ENCODE data around the gene TRIO.

- TF ChIP-seq PATZ1 (CRISPR knock-in tag; IDR thresholded peaks at IDR 0.05; ENCODE audit: borderline replicate concordance) (no peak), ZNF565 (CRISPR knock-in tag; conservative IDR thresholded peaks at IDR 0.05; ENCODE audit: low read depth) (no peak), ZFP30 (CRISPR knock-in tag; IDR thresholded peaks at IDR 0.05) (no peak), ISL1 (CRISPR knock-in tag; IDR thresholded peaks at IDR 0.05) (no peak)
These were observed 315.3 kb downstream of the TRIO start for GRCh38 chr5:14458414-14458813.
